ENCODE data around the gene SPTB.

Gene SPTB

GRCh38 chr14:64704143-64704742, 175.5 kb downstream of the SPTB start, which contains the start of gene PLEKHG3:
Gene PLEKHG3 (plus strand): TSS chr14:64704424. CDS start chr14:64727632, 23,208 bp downstream.
- peak; percentile 46 for DNase-seq

GRCh38 chr14:64703395-64704142, 176.1 kb downstream of the SPTB start:
- no peak for DNase-seq

GRCh38 chr14:64702493-64703394, 177.0 kb downstream of the SPTB start:
- no peak for DNase-seq

GRCh38 chr14:64701660-64702059, 178.0 kb downstream of the SPTB start:
- no peak for DNase-seq

GRCh38 chr14:64700894-64701293, 178.8 kb downstream of the SPTB start:
- no peak for DNase-seq

GRCh38 chr14:64700290-64700689, 179.4 kb downstream of the SPTB start:
- DNase-seq, result no peak

- DNase-seq, result no peak
Observed at GRCh38 chr14:64698903-64699302, 180.8 kb downstream of the SPTB start.

GRCh38 chr14:64696355-64696857, 183.3 kb downstream of the SPTB start:
- DNase-seq, result no peak

Data from stimulated activated naive CD4-positive, alpha-beta T cell treated with Interleukin-2 at 50 U/mL for 16 hours (primary cell).